ENCODE data around the gene SLC5A5.

The SLC5A5 gene

DNA sequence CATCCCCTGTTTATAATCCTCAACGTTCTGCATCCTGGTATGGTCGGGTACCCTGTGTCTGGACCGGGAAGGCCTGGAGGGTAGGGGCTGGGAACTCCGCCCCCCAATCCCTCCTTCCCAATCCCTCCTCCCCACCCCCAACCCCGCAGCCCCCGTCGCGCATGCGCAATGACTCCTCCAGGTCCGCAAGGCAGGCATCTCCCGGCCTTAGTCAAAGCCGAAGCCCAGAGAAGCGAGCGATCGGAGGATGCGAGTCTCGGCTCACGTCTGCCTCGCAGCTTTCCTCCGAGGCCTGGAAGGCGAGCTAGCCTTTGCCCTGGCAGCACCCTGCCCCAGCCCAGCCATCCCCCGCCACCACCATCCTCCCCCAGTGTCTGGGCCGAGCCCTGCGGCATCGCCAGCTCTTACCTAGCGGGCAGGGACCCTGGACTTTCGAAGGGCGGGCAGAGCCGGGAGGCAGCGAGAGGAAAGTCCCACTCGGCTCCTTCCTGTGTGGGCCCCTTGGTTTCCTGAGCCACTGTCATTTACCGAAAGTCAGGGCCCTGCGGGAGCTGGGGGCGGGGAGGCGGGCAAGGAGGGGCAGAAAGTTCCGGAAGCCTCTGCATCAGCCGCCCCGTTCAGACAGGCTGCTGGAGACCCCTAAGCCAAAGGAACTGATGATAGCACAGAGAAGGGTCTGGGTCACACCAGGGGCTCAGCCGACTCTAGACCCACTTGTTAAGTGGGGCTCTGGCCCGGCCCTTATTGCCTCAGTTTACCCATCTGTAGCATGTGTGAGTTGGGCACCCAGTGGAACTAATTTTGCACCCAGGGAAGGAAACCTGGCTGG, 24.0 kb upstream of the SLC5A5 start, which contains the start of gene JAK3:
JAK3 (minus strand) TSS at position 445 of the 829 bp plus-strand sequence. CDS start 3,565 bp downstream, outside the sequence.
- no peak for DNase-seq

DNA sequence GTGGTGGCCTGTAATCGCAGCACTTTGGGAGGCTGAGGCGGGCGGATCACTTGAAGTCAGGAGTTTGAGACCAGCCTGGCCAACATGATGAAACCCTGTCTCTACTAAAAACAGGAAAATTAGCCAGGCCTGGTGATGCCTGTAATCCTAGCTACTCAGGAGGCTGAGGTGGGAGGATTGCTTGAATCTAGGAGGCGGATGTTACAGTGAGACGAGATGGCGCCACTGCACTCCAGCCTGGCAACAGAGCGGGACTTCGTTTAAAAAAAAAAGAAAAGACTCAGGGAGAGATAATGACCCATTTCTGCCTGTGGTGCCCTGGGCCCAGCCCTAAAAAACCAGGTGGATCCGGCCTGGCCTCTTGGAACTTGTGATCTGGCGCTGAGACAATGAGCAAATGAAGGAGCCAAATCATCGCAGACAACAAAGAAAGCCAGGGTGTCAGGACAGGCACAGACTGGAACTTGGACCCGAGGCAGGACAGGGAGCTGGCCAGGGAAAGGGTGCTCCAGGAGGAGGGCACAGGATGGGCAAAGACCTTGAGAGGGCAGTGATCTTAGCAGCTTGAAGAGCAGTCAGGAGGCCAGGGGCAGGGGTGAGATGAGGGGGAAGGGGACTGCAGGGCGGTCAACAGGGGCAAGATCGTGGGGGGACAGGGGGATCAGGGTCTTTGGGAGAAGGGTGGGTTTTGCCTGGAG, 23.0 kb upstream of the SLC5A5 start:
- no peak for DNase-seq

DNA sequence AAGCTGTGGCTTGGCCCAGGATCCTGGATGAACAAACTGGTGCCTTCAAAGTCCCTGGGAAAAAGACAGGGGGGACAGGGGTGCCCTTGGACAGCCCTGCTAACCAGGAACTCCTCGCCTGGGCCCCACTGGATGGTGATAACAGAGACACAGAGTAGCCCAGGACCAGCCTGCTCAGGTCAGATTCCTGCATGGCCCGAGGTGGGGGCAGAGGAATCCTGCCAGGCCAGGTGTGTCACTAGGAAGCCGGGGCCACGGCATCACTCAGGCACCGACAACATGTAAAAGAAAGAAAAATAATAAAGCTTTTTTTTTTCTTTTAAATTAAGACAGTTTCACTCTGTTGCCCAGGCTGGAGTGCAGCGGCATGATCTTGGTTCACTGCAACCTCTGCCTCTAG, 17.7 kb upstream of the SLC5A5 start:
- DNase-seq: no peak

- DNase-seq: peak; percentile 63 to 67
Measured at GRCh38 chr19:17855280-17856152, 16.2 kb upstream of the SLC5A5 start.

DNA sequence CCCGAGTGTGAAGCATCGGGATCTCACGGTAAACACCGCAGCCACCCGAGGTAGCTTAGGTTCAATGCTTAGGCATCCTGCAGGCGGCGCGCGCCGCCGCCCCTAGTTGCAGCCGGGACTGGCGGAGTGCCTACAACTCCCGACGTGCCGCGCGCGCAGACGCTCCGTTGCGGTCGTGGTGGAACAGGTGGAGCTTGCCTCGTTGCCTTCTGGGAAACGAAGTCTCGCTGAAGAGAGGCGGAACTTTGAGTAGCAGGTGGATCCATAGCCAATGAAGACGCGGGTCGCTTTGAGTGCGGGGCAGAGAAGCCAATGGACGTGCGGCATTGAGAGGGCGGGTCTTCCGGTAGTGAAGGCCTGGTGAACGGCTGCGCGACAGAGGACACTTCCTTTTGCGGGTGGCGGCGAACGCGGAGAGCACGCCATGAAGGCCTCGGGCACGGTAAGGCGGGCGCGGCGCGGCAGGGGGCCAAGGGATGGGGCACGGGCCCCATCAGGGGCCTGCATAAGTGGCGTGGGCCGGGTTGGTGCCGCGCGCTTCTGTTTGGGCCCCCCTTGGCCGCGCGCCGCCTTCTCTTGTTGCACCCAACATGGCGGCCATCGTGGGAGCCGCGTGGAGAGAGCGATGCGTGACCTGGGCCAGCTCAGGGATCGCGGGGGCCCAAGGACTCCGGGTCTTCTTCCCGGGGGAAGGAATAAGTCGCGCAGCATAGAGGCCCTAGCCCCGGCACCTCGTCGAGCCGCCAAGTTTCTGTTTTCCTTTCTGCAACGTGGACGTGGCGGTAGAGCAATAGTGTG, 12.0 kb upstream of the SLC5A5 start, which contains the start of gene RPL18A:
RPL18A (plus strand) TSS at position 378 of the 798 bp plus-strand sequence; CDS start at position 425, 47 bp downstream.
- peak; percentile 99 for DNase-seq

DNA sequence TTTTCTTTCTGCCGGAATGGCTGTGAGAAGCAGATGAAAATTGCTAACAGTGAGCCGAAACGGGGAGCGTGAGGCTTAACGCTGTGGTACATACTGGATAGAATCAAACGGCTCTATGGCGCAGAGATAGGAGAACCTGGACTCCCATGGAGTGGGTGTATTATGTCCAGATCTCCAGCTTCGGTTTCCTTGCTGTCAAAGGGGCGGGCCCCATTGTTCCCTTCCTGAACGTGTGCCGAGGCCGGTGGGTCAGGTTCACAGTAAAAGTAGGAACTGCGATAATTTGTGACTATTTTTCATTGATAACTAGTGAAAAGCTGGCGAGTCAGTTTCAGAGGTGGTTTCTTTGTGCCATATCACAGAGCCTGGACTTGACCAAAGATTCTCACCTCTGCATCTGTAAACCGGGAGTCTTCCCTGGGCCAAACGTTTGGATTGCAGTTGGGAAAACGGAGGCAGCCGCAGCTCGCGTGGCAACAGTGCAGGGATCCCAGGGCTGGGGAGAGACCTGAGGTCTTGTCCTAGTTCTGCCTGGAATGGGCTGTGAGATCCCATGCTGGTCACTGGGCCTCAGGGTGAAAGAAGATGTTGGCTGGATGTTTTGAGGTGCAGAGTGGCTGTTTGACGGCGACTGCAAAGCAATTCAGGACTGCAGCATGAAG, 11.3 kb upstream of the SLC5A5 start:
- no peak for DNase-seq

- no peak for DNase-seq
Measured at GRCh38 chr19:17860993-17861360, 10.8 kb upstream of the SLC5A5 start.

DNA sequence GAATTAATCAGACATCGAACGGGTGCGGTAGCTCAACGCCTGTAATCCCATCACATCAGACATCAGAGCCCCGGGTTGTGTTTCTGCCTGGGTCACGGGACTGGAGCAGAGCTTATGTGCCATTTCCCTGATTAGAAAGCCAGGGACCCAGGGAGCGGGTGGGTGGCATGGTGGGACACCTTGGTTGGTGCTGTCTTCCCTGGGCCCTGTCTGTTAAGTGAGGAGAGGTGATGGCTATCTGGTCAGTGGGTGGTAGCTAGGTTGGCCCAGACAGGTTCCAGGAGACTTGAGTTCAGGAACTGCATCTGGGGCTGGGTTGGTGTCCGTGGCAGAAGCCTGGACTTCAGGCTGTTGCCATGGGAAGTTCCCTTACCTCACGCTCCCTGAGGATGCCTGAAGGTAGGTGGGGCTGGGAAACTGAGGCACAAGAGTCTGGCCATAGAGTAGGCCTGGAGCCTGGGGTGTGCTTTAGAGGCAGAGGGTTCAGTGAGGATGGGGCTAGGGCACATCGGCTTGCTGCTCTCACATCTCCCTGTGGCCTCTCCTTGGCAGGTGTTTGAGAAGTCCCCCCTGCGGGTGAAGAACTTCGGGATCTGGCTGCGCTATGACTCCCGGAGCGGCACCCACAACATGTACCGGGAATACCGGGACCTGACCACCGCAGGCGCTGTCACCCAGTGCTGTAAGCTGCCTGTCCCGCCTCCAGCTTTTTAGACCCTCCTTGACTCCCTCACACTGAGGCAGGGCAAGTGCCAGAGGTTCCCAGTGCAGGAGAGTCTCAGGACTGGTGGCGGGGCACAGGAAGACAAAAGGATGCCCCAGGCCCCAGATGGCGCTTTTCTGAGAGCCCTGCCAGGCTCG, 10.0 kb upstream of the SLC5A5 start:
- no peak for DNase-seq

GRCh38 chr19:17862711-17863519, 8.8 kb upstream of the SLC5A5 start:
- DNase-seq: no peak

GRCh38 chr19:17863520-17864182, 8.1 kb upstream of the SLC5A5 start:
- DNase-seq: no peak

DNA sequence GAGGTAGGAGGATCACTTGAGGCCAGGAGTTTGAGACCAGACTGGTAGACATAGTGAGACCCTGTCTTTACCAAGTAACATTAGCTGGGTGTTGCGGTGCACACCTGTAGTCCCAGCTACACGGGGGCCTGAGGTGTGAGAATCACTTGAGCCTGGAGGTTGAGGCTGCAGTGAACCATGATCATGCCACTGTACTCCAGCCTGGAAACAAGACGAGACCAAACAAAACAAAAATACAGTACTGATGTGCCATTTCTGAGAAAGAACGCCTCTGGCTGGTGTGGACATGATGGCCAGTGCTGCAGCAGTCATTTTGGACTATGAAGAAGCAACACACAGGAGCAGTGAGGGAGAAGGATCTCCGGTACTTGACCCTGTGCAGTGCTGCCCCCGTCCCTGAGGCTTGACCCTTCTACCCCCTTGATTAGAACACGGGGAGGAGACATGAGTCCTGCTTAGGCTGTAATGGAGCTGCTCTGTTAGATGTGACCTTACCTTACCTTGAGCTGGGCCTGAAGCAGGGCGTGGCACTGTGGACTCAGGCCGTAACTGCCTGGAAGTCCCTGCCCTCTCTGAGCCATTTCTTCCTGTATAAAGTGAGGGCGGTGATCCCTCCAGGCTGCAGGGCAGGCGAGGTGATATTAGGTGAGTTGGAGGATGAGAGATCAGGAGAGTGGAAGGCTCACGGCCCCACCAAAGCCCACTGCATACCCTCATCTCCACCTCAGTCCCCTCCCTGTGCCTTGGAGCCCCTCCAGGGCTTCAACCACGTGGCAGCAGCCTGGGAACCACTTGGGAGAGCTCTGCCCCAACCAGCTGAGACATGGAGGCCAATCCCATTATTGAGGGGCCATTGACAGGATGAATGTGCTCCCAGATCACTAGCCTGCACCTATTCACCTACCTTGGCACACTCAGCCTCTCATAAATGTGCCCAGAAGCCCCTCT, 6.1 kb upstream of the SLC5A5 start:
- DNase-seq: no peak

DNA sequence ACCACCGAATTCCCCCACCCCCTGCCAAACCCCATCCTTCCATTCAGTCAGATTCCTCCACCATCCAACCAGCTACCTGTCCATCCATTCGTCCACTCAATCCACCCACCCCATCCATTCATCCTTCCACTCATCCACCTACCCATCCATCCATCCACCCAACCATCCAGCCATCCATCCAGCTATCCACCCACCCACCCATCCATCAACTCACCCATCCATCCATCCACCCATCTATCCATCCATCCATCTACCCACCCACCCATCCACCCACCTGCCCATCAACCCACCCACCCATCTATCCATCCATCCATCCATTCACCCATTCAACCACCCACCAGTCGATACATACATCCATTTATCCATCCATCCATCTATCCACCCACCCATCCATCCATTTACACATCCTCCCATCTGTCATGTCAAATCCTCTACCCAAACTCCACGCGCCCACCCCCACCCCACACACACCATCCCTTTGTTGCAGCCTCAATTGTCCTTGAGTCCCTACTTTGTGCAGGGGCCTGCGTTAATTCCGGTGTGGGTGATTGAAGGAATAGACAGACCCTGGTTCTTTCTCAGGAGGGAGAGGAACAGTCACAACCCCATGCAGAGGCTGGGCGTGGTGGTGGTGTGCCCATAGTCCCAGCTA, 5.3 kb upstream of the SLC5A5 start:
- DNase-seq: no peak

GRCh38 chr19:17866964-17867486, 4.7 kb upstream of the SLC5A5 start:
- DNase-seq: no peak

GRCh38 chr19:17868669-17869068, 3.1 kb upstream of the SLC5A5 start:
- DNase-seq: no peak

- no peak for DNase-seq
Measured at GRCh38 chr19:17869114-17869608, 2.6 kb upstream of the SLC5A5 start.

GRCh38 chr19:17871032-17871877, 490 bp upstream of the SLC5A5 start:
- no peak for DNase-seq

Data from AML-193 (cell line).